GM21619 (cell line): ENCODE measurements around the gene MACO1.
"Not testable (repeated sequence)": the region's sequence is repeated elsewhere in the genome, so short reads cannot be mapped to it uniquely, and the experiment has no call there.

Experiments
- ATAC-seq: cut with Tn5 transposase; IDR thresholded peaks from one replicate; pipeline ENCODE4 v1.9.1; 2021; ENCODE audit not compliant: unreplicated experiment

MACO1 gene

GRCh38 chr1:25485536-25486411, 55.1 kb downstream of the MACO1 start:
- no peak for ATAC-seq

- ATAC-seq: no peak
Observed at GRCh38 chr1:25486602-25487001, 55.9 kb downstream of the MACO1 start.

- ATAC-seq: no peak
Observed at GRCh38 chr1:25487628-25488027, 56.9 kb downstream of the MACO1 start.

- ATAC-seq: no peak
Observed at GRCh38 chr1:25492323-25492722, 61.6 kb downstream of the MACO1 start.

GRCh38 chr1:25494952-25495351, 64.3 kb downstream of the MACO1 start:
- no peak for ATAC-seq

GRCh38 chr1:25500694-25501093, 70.0 kb downstream of the MACO1 start:
- ATAC-seq: no peak

- ATAC-seq: no peak
Observed at GRCh38 chr1:25501235-25502058, 70.8 kb downstream of the MACO1 start.

GRCh38 chr1:25502957-25503356, 72.3 kb downstream of the MACO1 start:
- no peak for ATAC-seq

- ATAC-seq: no peak
Observed at GRCh38 chr1:25503551-25504426, 73.1 kb downstream of the MACO1 start.

- ATAC-seq: no peak
Observed at GRCh38 chr1:25504706-25505595, 74.3 kb downstream of the MACO1 start.

GRCh38 chr1:25505656-25506385, 75.1 kb downstream of the MACO1 start:
- no peak for ATAC-seq

GRCh38 chr1:25506566-25507463, 76.1 kb downstream of the MACO1 start:
- ATAC-seq: not testable (repeated sequence)

- ATAC-seq: no peak
Observed at GRCh38 chr1:25513666-25514065, 83.0 kb downstream of the MACO1 start.

- ATAC-seq: no peak
Observed at GRCh38 chr1:25515033-25515432, 84.3 kb downstream of the MACO1 start.

GRCh38 chr1:25516686-25517085, 86.0 kb downstream of the MACO1 start:
- ATAC-seq: no peak

GRCh38 chr1:25517476-25518394, 87.0 kb downstream of the MACO1 start:
- no peak for ATAC-seq

GRCh38 chr1:25519624-25520023, 88.9 kb downstream of the MACO1 start:
- no peak for ATAC-seq
